GM12873 (cell line): ENCODE measurements around the gene RABGAP1L.

Experiments used
- TF ChIP-seq, protein P1 (sequence below): IDR thresholded peaks from 2 replicates; pipeline ENCODE4 v1.5.1; 2012; ENCODE audit warnings: low read depth, mild to moderate bottlenecking, moderate library complexity, low read length, control low read depth; ENCODE audit not compliant: insufficient read depth; ENCODE audit errors: missing control alignments

Gene RABGAP1L

DNA sequence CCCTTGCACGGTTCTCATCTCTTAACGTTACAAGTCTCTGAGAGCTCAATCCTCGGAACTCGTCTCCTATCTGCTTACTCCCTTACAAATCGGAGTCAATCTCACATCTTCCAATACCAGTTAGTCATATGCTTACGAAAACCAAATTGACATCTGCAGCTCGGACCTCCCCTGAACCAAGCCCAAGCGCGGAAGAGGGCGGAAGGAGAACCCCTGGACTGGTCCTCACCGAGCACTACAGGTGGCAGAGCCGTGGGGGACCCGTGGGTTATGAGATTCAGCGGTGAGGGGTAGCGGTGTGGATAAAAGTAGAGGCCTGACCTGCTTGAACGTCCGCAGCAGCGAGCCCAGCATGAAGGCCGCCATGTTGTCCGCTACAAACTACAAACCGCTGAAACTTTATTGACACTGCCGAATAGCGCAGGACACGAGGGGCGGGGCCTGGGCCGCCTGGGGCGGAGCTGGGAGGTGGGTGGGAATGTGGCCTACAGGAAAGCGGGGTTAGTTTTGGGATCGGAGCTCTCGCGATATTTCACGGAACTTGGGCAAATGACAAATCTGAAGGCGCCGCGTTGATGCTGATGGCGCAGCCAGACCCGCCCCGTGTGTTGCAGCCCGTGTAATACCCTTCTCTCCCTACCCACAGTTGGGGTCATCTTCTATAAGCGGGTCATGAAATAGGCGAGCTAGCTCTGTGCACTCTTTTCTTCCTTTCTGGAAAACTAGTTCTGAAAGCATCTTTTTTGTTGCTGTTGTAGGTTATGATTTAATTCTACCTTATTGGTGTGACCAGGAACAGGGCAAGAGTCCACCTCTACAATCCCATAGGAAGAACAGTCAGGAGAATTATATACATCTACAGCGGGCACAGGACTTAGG is 864.0 kb downstream of the RABGAP1L start, which contains the start of gene MRPS14:
Gene MRPS14, minus strand, starts transcription at position 383 of the 879 bp plus-strand sequence. Its CDS starts 17 bp downstream, at position 366.
- TF ChIP-seq, protein P1, sequence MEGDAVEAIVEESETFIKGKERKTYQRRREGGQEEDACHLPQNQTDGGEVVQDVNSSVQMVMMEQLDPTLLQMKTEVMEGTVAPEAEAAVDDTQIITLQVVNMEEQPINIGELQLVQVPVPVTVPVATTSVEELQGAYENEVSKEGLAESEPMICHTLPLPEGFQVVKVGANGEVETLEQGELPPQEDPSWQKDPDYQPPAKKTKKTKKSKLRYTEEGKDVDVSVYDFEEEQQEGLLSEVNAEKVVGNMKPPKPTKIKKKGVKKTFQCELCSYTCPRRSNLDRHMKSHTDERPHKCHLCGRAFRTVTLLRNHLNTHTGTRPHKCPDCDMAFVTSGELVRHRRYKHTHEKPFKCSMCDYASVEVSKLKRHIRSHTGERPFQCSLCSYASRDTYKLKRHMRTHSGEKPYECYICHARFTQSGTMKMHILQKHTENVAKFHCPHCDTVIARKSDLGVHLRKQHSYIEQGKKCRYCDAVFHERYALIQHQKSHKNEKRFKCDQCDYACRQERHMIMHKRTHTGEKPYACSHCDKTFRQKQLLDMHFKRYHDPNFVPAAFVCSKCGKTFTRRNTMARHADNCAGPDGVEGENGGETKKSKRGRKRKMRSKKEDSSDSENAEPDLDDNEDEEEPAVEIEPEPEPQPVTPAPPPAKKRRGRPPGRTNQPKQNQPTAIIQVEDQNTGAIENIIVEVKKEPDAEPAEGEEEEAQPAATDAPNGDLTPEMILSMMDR: peak; percentile 4

DNA sequence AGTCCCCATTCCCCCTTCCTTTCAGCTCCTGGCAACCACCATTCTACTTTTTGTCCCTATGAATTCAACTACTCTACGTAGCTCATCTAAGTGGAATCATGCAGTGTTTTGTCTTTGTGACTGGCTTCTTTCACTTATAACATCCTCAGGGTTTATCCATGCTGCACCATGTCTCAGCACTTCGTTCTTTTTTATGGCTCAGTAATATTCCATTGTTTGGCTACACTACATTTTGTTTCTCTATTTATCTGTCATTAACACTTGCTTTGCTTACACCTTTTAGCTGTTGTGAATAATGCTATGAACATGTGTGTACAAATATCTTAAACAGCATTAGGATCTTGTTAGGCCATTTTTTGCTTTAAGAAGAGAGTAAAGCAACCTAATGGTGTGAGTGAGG is 865.5 kb downstream of the RABGAP1L start:
- TF ChIP-seq, protein P1: no peak

DNA sequence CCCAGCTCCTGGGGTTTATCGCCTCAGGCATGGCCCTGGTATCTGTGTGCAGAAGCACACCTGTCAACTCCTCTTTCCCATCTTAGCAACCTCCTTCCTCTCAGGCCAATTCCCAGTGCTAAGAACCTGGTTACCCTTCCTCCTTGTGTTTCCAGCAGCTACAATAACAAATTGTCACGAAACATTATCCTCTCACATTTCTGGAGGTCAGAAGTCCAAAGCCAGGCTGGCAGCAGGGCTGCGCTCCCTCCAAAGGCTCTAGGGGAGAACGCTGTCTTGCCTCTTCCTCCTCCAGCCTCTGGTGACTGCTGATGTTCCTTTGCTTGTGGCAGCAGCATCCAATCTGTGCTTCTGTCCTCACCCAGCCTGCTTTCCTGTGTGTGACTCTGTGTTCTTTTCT is 874.6 kb downstream of the RABGAP1L start:
- TF ChIP-seq, protein P1: no peak

DNA sequence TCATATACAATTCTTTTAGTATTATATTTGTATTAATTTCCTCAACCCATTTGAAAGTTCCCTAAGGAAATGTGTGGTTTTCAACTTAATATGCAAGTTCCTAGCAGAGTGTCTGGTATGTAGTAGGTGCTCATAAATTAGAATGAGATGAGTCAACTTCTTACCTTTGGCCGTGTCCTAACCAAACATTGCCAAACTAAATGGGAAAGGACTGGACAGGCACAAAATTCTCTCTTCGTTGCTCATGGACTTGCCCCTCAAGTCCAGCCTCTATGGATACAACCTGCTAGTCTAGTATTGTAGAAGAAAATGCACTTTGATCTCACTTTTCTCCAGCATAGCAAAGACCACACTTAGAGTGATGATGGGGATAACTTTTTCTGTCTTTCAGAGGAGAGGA is 875.5 kb downstream of the RABGAP1L start:
- TF ChIP-seq, protein P1: no peak

DNA sequence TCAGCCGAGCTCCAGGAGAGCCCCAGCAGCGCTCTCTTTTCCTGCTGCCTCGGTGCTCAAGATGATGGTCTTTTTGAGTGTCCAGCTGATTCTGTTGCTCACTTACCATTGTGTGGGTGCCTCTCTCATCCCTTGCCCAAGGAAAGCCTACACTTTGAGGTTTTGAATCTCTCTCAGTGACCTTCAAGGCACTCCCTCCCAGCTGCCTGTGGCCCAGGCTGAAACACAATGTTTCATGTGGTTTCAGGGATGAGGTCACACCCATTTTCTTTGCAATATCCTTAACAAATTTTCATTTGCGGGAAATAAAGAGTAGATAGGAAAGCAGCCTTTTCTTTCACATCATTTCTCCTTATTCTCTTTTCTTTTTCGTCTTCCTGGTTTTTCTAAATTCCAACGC is 876.5 kb downstream of the RABGAP1L start:
- TF ChIP-seq, protein P1: no peak

DNA sequence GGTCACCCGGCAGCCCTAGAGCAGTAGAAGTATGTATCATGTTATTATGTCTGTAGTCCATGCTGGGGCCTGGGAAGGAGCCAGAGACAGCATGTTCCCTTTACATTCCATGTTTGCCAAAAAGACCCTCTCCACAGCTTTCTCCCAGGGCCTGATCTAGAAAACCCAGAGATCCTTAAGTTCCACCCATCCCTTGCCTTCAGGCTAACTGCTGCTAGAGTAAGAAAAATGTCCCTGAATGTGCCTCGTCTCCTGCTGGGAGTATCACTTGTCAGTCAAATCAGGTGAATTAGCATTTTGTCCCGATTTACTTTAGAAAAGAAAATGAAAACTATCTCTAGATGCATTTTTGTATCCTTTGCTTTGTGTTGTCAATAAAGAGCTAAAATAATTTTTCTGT is 877.2 kb downstream of the RABGAP1L start:
- TF ChIP-seq, protein P1: no peak

DNA sequence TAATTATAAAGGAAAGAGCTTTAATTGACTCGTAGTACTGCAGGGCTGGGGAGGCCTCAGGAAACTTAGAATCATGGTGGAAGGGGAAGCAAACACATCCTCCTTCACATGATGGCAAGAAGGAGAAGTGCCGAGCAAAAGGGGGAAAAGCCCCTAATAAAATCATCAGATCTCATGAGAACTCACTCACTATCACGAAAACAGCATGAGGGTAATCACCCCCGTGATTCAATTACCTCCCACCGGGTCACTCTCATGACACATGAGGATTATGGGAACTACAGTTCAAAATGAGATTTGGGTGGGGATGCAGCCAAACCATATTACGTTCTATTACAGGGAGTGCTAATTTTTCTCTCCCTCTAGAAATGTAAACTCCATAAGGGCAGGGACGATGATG is 878.1 kb downstream of the RABGAP1L start:
- TF ChIP-seq, protein P1: no peak
